ENCODE data around the gene KLHL14. TPM values are rescaled to one million over a fixed set of nuclear protein-coding genes. Genes with fewer than 3 reads are reported as not detected.

KLHL14 gene
- total RNA-seq, 1 donor from 2014 or later = 0.13 TPM

DNA sequence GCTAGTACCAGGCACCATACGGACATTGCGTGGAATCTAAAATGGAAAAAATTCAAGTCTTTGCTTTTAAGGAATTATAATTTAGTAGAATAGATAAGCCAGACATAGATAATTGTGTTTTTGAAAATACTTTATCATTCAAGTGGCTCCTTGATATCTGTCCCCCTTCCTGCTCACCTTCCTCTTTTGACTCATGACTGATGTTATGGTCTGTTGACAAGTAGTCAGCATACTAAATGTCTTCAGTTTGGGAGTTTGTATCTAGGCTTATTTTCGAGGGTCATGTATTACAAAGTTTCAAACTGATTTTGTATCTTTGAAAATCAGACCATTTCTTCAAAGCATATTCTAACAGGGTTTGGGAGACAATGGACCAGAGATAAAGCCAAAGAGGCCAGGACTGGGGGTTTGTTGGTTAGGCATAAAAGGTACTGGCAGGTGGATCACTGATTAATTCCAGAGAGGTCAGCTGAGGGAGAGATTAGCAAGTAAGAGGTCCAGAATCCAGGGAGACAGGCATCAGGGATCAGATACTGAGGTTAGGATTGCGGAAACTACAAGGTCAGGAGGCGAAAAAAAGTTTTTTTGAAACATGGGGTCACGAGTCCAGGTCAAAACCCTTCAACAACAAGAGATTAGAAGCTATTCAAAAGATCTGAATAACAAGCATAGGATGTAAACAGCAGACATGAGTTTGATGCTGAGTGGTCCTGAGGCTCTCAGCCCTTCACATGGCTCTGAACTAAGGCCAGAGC lies 31.5 kb upstream of the KLHL14 start:
- Histone ChIP-seq H3K9me3 (ENCODE audit: low read depth) (no peaks in the 10 kb centered on the region), H2AFZ (replicated peaks) (no peak overlapping the region), H3K27ac (peak overlapping the region; percentile 42), H3K79me2 (ENCODE audit: low read depth) (no peaks in the 10 kb centered on the region), H3K4me3 (peak overlapping the region; percentile 4), H4K20me1 (ENCODE audit: low read depth) (no peaks in the 10 kb centered on the region), H3K27me3 (no peaks in the 10 kb centered on the region), H3K4me1 (peaks cover 44% of the 10 kb centered on the region), H3K36me3 (no peaks in the 10 kb centered on the region), H3K9ac (no peak overlapping the region), H3K4me2 (peak overlapping the region; percentile 67), H3F3A (ENCODE audit: low read depth) (peaks cover 28% of the 10 kb centered on the region)
- Mint-ChIP-seq H3K9me3 (no peaks in the 10 kb centered on the region), H3K4me1 (peaks cover 64% of the 10 kb centered on the region), H3K4me3 (peak overlapping the region; percentile 28), H3K27ac (peak overlapping the region; percentile 99), H3K36me3 (peaks cover 1% of the 10 kb centered on the region), H3K27me3 (ENCODE audit: insufficient read depth, low read depth) (peaks cover 2% of the 10 kb centered on the region)
- peak; percentile 47 for DNase-seq (ENCODE audit: low spot score)
- no peak for TF ChIP-seq EZH2 (IDR thresholded peaks at IDR 0.05)
- TF ChIP-seq, protein P1, sequence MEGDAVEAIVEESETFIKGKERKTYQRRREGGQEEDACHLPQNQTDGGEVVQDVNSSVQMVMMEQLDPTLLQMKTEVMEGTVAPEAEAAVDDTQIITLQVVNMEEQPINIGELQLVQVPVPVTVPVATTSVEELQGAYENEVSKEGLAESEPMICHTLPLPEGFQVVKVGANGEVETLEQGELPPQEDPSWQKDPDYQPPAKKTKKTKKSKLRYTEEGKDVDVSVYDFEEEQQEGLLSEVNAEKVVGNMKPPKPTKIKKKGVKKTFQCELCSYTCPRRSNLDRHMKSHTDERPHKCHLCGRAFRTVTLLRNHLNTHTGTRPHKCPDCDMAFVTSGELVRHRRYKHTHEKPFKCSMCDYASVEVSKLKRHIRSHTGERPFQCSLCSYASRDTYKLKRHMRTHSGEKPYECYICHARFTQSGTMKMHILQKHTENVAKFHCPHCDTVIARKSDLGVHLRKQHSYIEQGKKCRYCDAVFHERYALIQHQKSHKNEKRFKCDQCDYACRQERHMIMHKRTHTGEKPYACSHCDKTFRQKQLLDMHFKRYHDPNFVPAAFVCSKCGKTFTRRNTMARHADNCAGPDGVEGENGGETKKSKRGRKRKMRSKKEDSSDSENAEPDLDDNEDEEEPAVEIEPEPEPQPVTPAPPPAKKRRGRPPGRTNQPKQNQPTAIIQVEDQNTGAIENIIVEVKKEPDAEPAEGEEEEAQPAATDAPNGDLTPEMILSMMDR (IDR thresholded peaks at IDR 0.05) = no peak
- TF ChIP-seq EZH2phosphoT487 (IDR thresholded peaks at IDR 0.05) = no peak

- peak overlapping the region; percentile 73 for H3K4me3 Mint-ChIP-seq
- Histone ChIP-seq H4K20me1 (ENCODE audit: low read depth) (no peaks in the 10 kb centered on the region), H3K4me1 (peaks cover 44% of the 10 kb centered on the region)
These were observed 30.7 kb upstream of the KLHL14 start for GRCh38 chr18:32803568-32803967.

GRCh38 chr18:32802591-32803451 lies 30.0 kb upstream of the KLHL14 start:
- peak; percentile 16 for DNase-seq (ENCODE audit: low spot score)
- H3F3A ChIP-seq (ENCODE audit: low read depth) = peaks cover 28% of the 10 kb centered on the region
- no peaks in the 10 kb centered on the region for H3K79me2 ChIP-seq (ENCODE audit: low read depth)
- H3K9me3 Mint-ChIP-seq = peaks cover 10% of the 10 kb centered on the region
- H2AFZ ChIP-seq (replicated peaks) = no peak overlapping the region
- peak overlapping the region; percentile 12 for H3K4me3 Mint-ChIP-seq
- peak overlapping the region; percentile 43 for H3K27ac ChIP-seq
- H3K27me3 ChIP-seq = no peaks in the 10 kb centered on the region
- H3K36me3 Mint-ChIP-seq = peaks cover 8% of the 10 kb centered on the region
- H3K27ac Mint-ChIP-seq = peak overlapping the region; percentile 70
- H3K9me3 ChIP-seq (ENCODE audit: low read depth) = peaks cover 4% of the 10 kb centered on the region
- H3K4me3 ChIP-seq = peak overlapping the region; percentile 4
- no peaks in the 10 kb centered on the region for H3K36me3 ChIP-seq
- peaks cover 5% of the 10 kb centered on the region for H3K27me3 Mint-ChIP-seq (ENCODE audit: insufficient read depth, low read depth)
- peak overlapping the region; percentile 67 for H3K4me2 ChIP-seq
- no peak for TF ChIP-seq EZH2phosphoT487 (IDR thresholded peaks at IDR 0.05)
- TF ChIP-seq EZH2 (IDR thresholded peaks at IDR 0.05) = no peak
- TF ChIP-seq, protein P1 (IDR thresholded peaks at IDR 0.05) = no peak
- H3K9ac ChIP-seq = no peak overlapping the region
- no peaks in the 10 kb centered on the region for H4K20me1 ChIP-seq (ENCODE audit: low read depth)
- peaks cover 44% of the 10 kb centered on the region for H3K4me1 ChIP-seq
- H3K4me1 Mint-ChIP-seq = peaks cover 58% of the 10 kb centered on the region

More at GRCh38 chr18:32803568-32803967, 30.7 kb upstream of the KLHL14 start:
- Histone ChIP-seq H2AFZ (replicated peaks) (no peak overlapping the region), H3F3A (ENCODE audit: low read depth) (peaks cover 28% of the 10 kb centered on the region), H3K27me3 (no peaks in the 10 kb centered on the region), H3K9ac (no peak overlapping the region), H3K4me3 (peak overlapping the region; percentile 4), H3K9me3 (ENCODE audit: low read depth) (peaks cover 4% of the 10 kb centered on the region), H3K4me2 (peak overlapping the region; percentile 67), H3K36me3 (no peaks in the 10 kb centered on the region), H3K79me2 (ENCODE audit: low read depth) (no peaks in the 10 kb centered on the region), H3K27ac (peak overlapping the region; percentile 43)
- Mint-ChIP-seq H3K4me1 (peaks cover 60% of the 10 kb centered on the region), H3K27ac (peak overlapping the region; percentile 99), H3K27me3 (ENCODE audit: insufficient read depth, low read depth) (peaks cover 4% of the 10 kb centered on the region), H3K36me3 (peaks cover 6% of the 10 kb centered on the region), H3K9me3 (peaks cover 5% of the 10 kb centered on the region)
- DNase-seq (ENCODE audit: low spot score) = peak; percentile 74
- no peak for TF ChIP-seq EZH2phosphoT487 (IDR thresholded peaks at IDR 0.05)
- no peak for TF ChIP-seq EZH2 (IDR thresholded peaks at IDR 0.05)
- TF ChIP-seq, protein P1 (IDR thresholded peaks at IDR 0.05) = no peak

All from neural progenitor cell (in vitro differentiated cells).